Measurements from ENCODE around the gene PRSS36.

PRSS36 gene

DNA sequence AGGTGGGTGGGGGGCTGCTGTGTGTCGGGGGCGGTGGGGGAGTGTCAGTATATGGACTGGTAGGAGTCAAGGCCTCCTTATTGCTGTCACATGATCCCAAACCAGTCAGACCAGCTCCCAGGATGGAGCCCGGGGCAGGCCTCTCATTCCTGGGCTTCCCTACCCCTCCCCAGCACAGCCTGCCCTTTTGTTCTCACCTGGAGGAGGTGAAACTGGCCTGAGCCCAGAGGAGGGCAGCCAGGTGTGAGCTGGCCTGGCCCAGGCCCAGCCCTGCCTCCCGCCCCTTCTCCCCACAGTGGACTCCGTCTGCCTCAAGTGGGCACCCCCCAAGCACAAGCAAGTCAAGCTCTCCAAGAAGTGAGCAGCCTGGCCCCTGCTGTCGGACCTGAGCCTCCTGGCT, 19.0 kb downstream of the PRSS36 start:
- Mint-ChIP-seq H3K4me3 (no peak overlapping the region), H3K27me3 (no peaks in the 10 kb centered on the region), H3K4me1 (no peaks in the 10 kb centered on the region), H3K9me3 (no peaks in the 10 kb centered on the region), H3K36me3 (peaks cover 13% of the 10 kb centered on the region), H3K27ac (no peak overlapping the region)
- ATAC-seq (ENCODE audit: low read depth) (no peak), DNase-seq (ENCODE audit: low spot score in 2 of 2) (no peak)

DNA sequence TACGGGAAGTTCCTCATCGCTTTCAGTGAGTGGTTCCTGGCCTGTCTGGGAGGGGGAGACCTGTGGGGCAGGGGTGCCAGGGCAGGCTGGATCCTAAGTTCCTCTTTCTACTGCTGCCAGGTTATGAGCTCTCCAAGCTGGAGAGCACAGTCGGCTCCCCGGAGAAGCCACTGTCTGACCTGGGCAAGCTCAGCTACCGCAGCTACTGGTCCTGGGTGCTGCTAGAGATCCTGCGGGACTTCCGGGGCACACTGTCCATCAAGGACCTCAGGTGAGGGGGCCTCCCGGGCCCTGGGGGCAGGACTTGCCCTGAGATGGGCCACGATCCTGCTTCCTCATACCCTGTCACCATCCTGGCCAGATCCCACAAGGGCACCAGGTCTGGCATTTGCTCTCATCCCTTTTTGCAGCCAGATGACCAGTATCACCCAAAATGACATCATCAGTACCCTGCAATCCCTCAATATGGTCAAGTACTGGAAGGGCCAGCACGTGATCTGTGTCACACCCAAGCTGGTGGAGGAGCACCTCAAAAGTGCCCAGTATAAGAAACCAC, 19.5 kb downstream of the PRSS36 start:
- no peaks in the 10 kb centered on the region for H3K9me3 Mint-ChIP-seq
- peaks cover 15% of the 10 kb centered on the region for H3K36me3 Mint-ChIP-seq
- H3K4me3 Mint-ChIP-seq, result no peak overlapping the region
- H3K27me3 Mint-ChIP-seq, result no peaks in the 10 kb centered on the region
- no peaks in the 10 kb centered on the region for H3K4me1 Mint-ChIP-seq
- no peak overlapping the region for H3K27ac Mint-ChIP-seq
- DNase-seq (ENCODE audit: low spot score in 2 of 2), result no peak
- no peak for ATAC-seq (ENCODE audit: low read depth)

DNA sequence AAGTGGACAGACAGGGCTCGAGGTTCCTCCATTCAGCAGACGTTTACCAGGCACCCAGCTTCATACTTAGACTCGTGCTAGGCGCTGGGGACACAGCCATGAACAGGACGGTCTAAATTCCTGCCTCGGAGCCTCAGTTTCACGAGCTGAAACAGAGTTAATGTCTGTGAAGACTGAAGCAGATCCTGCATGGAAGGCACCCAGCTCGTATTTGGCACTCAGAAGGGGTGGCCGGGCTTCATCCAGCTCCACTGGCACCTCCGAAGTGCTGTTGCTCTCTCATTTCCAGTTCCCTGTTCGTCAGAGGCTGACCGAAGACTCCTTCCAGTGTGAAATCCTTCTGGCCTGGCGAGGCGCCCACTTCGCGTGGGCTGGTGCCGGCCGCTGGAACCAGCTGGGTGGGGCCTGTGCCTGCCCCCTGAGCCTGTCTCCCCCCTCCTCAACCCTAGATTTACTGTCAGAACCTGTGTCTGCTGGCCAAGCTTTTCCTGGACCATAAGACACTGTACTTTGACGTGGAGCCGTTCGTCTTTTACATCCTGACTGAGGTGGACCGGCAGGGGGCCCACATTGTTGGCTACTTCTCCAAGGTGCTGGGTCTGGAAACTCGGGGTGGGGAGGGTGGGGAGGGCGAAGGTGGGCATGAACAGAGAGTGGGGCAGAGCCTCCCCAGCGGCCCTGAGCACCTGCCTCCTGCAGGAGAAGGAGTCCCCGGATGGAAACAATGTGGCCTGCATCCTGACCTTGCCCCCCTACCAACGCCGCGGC, 20.1 kb downstream of the PRSS36 start:
- no peaks in the 10 kb centered on the region for H3K4me1 Mint-ChIP-seq
- H3K4me3 Mint-ChIP-seq, result no peak overlapping the region
- no peak overlapping the region for H3K27ac Mint-ChIP-seq
- H3K27me3 Mint-ChIP-seq, result no peaks in the 10 kb centered on the region
- DNase-seq (ENCODE audit: low spot score in 2 of 2), result no peak
- H3K9me3 Mint-ChIP-seq, result no peaks in the 10 kb centered on the region
- peaks cover 15% of the 10 kb centered on the region for H3K36me3 Mint-ChIP-seq
- no peak for ATAC-seq (ENCODE audit: low read depth)

DNA sequence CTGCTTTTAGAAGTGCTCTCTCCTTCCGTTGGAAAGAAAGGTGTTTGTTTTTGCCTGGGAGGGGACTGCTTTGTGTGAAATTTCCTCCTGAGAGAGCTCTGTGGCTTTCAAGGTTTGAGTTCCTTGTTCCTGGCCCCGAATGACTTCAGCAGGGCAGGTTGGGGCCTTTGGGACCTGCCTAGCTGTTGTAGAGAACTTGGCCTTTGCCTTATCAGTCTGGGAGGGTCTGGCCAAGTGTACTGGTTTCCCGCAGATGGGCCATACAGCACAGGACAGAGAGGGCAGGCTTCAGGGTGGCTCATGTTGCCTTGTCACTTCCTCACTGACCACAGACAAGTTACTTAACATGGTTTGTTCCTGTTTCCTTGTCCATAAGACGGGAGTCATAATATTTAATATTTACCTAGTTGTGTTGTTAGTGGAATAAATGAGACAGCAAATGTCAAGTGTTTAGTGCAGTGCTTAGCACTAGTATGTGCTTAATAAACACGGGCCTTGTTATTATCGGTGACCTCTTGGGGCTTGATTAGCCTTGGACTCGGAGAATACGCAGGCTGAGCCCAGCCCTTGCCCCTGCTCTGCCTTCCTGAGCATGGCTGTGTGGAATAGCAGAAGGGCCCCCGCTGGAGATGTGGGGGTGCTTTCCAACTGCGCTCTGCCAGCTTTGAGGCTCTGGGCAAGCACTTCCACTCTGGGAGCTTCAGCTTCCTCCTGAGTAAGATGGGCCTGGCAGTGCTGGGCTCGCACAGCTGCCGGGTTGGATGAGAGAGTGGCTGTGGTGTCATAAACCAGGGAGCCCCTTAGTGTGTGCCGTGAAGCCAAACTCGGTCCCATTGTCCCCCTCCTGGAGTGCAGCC, 20.9 kb downstream of the PRSS36 start:
- H3K4me1 Mint-ChIP-seq, result no peaks in the 10 kb centered on the region
- no peak for ATAC-seq (ENCODE audit: low read depth)
- peaks cover 15% of the 10 kb centered on the region for H3K36me3 Mint-ChIP-seq
- no peak overlapping the region for H3K4me3 Mint-ChIP-seq
- H3K27ac Mint-ChIP-seq, result no peak overlapping the region
- H3K9me3 Mint-ChIP-seq, result no peaks in the 10 kb centered on the region
- H3K27me3 Mint-ChIP-seq, result no peaks in the 10 kb centered on the region
- DNase-seq (ENCODE audit: low spot score in 2 of 2), result no peak

DNA sequence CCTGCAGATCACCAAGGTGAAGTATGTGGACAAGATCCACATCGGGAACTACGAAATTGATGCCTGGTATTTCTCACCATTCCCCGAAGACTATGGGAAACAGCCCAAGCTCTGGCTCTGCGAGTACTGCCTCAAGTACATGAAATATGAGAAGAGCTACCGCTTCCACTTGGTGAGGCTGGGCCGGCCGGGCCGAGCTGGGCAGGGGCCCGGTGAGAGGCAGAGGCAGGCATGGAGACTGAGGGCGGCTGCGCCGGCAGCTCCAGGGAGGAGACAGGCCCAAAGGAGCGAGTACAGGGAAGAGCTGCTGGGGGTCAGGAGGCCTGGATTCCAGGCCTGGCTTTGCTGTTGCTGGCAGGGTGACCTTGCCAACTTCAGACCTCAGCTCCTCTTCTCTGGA, 22.7 kb downstream of the PRSS36 start:
- H3K27me3 Mint-ChIP-seq, result no peaks in the 10 kb centered on the region
- DNase-seq (ENCODE audit: low spot score in 2 of 2) (no peak), ATAC-seq (ENCODE audit: low read depth) (no peak)
- no peak overlapping the region for H3K4me3 Mint-ChIP-seq
- H3K4me1 Mint-ChIP-seq, result no peaks in the 10 kb centered on the region
- peaks cover 16% of the 10 kb centered on the region for H3K36me3 Mint-ChIP-seq
- H3K27ac Mint-ChIP-seq, result no peak overlapping the region
- no peaks in the 10 kb centered on the region for H3K9me3 Mint-ChIP-seq

DNA sequence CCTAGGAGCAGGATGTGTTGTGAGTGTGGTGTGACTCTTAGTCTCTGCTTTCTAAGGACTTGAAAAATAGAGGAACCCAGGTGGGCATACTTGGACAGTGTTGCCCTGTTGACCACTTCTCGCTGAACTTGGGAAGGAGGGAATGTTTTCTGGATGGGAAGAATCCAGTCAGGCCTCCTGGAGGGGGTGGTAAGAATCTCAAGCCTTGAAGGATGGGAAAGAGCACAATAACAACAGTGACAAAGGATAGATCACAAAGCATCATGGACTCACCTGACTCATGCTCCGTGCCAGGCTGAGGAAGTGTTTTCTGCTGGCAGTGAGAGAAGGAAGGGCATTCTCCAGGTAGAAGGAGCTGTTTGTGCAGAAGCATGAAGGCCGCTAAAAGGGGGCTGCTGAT, 24.0 kb downstream of the PRSS36 start:
- Mint-ChIP-seq H3K4me3 (no peak overlapping the region), H3K27me3 (no peaks in the 10 kb centered on the region), H3K4me1 (no peaks in the 10 kb centered on the region), H3K36me3 (peaks cover 19% of the 10 kb centered on the region), H3K9me3 (no peaks in the 10 kb centered on the region), H3K27ac (no peak overlapping the region)
- DNase-seq (ENCODE audit: low spot score in 2 of 2) (no peak), ATAC-seq (ENCODE audit: low read depth) (no peak)

DNA sequence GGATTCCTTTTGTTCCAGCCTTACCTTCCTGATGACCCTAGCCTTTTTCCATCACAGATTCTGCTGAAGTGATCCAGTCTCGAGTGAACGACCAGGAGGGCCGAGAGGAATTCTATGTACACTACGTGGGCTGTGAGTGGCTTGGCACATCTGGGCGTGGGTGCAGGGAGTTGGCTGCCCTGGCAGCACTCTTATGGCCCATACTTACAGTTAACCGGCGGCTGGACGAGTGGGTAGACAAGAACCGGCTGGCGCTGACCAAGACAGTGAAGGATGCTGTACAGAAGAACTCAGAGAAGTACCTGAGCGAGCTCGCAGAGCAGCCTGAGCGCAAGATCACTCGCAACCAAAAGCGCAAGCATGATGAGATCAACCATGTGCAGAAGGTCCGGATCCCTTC, 29.7 kb downstream of the PRSS36 start:
- H3K4me3 Mint-ChIP-seq, result no peak overlapping the region
- H3K36me3 Mint-ChIP-seq, result peaks cover 18% of the 10 kb centered on the region
- no peak overlapping the region for H3K27ac Mint-ChIP-seq
- peaks cover 9% of the 10 kb centered on the region for H3K4me1 Mint-ChIP-seq
- H3K27me3 Mint-ChIP-seq, result no peaks in the 10 kb centered on the region
- DNase-seq (ENCODE audit: low spot score in 2 of 2) (no peak), ATAC-seq (ENCODE audit: low read depth) (no peak)
- no peaks in the 10 kb centered on the region for H3K9me3 Mint-ChIP-seq

DNA sequence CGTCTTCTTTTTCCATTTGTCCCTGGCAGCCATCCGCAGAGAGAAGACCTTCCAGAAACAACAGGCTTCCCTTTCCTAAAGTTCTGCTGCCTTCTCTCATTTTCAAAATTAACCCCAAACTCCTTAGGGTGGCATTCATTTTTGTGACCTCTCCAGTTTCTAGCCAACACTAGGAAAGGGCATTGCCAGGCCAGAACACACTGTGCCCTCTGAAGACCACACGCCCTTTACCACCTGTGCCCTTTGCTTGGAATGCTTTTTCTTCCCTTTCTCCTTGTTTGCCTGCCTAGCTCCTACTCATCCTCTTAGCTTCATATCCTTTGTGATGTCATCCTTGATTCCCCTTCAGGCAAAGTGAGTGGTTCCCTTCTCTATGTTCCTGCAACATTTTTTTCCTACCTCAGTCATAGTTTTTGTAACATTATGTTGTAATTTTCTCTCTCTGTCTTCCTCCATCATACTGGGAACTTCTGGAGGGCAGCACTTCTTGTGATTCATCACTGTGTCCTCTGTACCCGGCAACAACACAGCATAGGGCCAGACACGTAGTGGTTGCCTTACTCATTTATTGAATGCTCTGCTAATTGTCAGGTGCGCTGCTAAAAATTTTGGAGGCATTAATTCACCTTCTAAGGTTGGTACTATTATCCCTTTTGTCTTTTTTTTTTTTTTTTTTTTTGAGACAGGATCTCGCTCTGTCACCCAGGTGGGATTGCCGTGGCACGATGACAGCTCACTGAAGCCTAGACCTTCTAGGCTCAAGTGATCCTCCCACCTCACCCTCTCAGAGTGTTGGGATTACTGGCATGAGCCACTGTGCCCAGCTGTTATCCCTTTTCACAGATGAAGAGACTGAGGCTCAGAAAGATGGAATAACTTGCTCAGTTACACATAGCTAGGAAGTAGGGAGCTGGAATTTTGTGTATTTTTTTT, 31.4 kb downstream of the PRSS36 start:
- Mint-ChIP-seq H3K27me3 (no peaks in the 10 kb centered on the region), H3K4me3 (peak overlapping the region; percentile 71), H3K4me1 (peaks cover 11% of the 10 kb centered on the region), H3K9me3 (no peaks in the 10 kb centered on the region), H3K27ac (peak overlapping the region; percentile 70), H3K36me3 (peaks cover 18% of the 10 kb centered on the region)
- DNase-seq (ENCODE audit: low spot score in 2 of 2) (no peak), ATAC-seq (ENCODE audit: low read depth) (no peak)

DNA sequence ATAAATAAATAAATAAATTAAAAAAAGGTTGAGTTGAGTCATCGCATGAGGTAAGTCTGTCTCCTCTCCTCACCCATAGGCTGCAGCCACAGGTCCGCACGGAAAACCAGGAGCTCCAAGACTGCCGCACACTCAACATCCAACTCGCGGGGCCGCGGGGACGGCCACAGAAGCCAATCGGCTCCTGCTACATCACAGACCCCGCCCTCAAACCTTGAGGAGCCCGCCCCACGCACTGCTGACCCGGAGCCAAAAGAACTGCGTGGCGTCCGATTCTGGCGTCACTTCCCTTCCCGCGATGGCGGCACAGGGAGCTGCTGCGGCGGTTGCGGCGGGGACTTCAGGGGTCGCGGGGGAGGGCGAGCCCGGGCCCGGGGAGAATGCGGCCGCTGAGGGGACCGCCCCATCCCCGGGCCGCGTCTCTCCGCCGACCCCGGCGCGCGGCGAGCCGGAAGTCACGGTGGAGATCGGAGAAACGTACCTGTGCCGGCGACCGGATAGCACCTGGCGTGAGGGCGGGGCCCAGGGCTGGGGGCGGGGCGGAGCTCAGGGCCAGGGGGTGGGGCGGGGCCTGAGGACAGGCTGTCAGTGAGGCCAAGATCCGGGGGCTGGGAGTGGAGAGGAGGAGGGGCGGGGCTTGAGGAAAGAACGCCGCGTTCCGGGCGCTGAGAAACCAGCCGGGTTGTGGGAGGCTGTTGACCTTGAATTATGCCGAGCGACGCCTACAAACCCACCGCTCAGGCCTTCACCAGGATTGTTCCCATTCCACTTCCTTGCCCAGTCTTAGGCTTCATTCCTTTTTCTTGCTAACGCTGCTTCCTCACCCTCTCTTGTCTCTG, 32.3 kb downstream of the PRSS36 start, which contains the start of gene KAT8:
Gene KAT8 (plus strand): TSS at position 281 of the 839 bp plus-strand sequence. CDS start 18 bp downstream, at position 299.
- no peaks in the 10 kb centered on the region for H3K27me3 Mint-ChIP-seq
- H3K4me1 Mint-ChIP-seq, result peaks cover 11% of the 10 kb centered on the region
- ATAC-seq (ENCODE audit: low read depth), result peak; percentile 90
- peak; percentile 94 to 97 for DNase-seq (ENCODE audit: low spot score in 2 of 2)
- no peaks in the 10 kb centered on the region for H3K9me3 Mint-ChIP-seq
- H3K4me3 Mint-ChIP-seq, result peak within 1 kb of the TSS; percentile 71
- peak within 1 kb of the TSS; percentile 70 for H3K27ac Mint-ChIP-seq
- peaks cover 18% of the 10 kb centered on the region for H3K36me3 Mint-ChIP-seq

DNA sequence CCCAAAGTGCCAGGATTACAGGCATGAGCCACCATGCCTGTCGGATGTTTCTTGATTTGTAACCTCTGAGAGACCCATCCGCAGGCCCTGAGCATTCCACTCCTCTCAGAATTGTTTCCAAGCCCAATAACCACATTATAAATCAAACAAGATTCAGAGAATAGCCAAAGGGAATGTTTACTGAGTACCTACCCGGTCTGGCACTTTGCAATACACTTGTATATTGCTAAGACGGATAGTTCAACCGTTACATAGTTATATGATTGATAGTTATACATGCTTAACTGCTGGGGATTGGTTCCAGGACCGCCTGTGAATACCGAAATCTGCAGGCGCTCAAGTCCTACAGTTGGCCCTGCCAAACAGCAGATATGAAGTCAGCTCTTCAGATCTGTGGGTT, 35.4 kb downstream of the PRSS36 start:
- H3K27ac Mint-ChIP-seq, result peak overlapping the region; percentile 50
- no peak overlapping the region for H3K4me3 Mint-ChIP-seq
- H3K4me1 Mint-ChIP-seq, result peaks cover 13% of the 10 kb centered on the region
- H3K9me3 Mint-ChIP-seq, result no peaks in the 10 kb centered on the region
- no peaks in the 10 kb centered on the region for H3K27me3 Mint-ChIP-seq
- peaks cover 4% of the 10 kb centered on the region for H3K36me3 Mint-ChIP-seq
- DNase-seq (ENCODE audit: low spot score in 2 of 2) (no peak), ATAC-seq (ENCODE audit: low read depth) (no peak)

DNA sequence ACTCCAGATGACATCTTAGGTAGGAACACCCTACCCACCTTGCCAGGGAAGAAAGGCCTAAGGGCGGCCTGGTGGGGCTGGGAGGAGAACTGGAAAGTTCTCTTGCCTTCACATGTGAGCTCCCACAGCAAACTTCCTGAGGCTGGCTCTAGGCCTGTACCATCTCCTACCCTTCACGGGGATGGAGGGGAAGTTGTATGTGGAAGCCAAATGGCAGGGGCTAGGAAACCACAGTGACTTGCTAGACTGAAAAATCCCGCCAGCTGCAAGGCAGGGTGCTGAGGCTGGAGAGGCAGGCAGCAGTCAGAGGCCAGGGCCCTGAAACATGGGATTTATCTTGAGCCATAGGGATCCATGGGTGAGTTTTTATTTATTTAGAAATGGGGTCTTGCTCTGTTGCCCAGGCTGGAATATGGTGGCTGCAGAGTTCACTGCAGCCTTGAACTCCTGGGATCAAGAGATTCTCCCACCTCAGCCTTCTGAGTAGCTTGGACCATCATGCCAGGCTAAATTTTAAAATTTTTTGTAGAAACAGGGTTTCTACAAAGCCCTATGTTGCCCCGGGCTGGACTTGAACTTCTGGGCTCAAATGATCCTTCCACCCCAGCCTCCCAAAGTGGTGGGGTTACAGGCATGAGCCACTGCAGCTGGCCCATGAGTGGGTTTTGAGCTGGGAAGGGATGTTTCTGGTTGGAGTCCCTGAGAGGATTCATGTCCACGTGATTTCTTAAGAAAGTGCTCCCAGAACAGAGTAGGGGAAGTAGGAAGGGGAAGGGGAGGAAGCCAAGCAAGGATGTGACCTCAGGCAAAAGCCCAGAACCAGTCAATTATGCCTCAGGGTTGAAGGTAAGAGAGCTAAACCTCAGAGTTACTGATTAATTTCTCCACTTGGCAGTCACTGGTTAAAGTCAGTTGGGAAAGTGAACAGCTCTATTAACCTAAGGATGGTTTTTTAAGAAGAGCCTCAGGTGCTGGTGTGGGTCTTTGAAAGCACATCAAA, 36.4 kb downstream of the PRSS36 start:
- Mint-ChIP-seq H3K27me3 (no peaks in the 10 kb centered on the region), H3K27ac (peak overlapping the region; percentile 69), H3K36me3 (peaks cover 3% of the 10 kb centered on the region), H3K4me3 (no peak overlapping the region), H3K4me1 (peaks cover 14% of the 10 kb centered on the region), H3K9me3 (no peaks in the 10 kb centered on the region)
- DNase-seq (ENCODE audit: low spot score in 2 of 2), result no peak
- ATAC-seq (ENCODE audit: low read depth), result no peak

DNA sequence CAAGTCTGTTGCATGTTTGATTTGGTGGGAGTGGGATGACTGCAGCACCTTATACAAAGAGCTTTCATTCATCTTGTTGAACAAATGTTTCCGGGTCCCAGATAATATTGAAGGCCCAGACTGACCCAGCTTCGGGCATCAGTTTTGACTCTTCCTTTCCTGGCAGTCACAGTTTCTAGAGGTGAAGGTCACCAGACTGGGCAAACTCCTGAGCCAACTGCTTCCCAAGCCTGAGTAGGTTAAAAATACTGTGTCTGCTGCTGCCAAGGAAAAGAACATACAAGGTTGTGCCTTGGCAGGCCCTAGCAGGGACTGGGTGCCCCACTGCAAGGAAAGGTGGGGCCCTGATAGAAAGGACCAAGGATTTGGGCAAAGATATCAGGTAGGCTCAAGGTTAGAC, 37.2 kb downstream of the PRSS36 start:
- H3K27ac Mint-ChIP-seq, result peak overlapping the region; percentile 69

More for the DNA sequence above, 37.2 kb downstream of the PRSS36 start:
- Mint-ChIP-seq H3K4me3 (no peak overlapping the region), H3K27me3 (no peaks in the 10 kb centered on the region), H3K36me3 (peaks cover 3% of the 10 kb centered on the region), H3K9me3 (no peaks in the 10 kb centered on the region), H3K4me1 (peaks cover 14% of the 10 kb centered on the region)
- DNase-seq (ENCODE audit: low spot score in 2 of 2) (no peak), ATAC-seq (ENCODE audit: low read depth) (no peak)
